PC-9 (cell line): Measurements from ENCODE around the gene CCDC28B. TPM values are rescaled to one million over a fixed set of nuclear protein-coding genes. Genes with fewer than 3 reads are reported as not detected.

Experiments used
- BruUV-seq: library from RNA; stranded (reverse); fragments of 400-500 nt; replicated peaks from 2 replicates; lab custom pipeline; 2021; lab: Mats Ljungman, UMichigan
- CTCF ChIA-PET: fragments of 300-600 bp; sonication (Branson Sonifier 250); formaldehyde crosslinking; loops from one replicate; lab custom pipeline; 2022; ENCODE audit warnings: antibody characterized with exemption; lab: Charles Lee
- POLR2A ChIA-PET: fragments of 300-600 bp; sonication (Branson Sonifier 250); formaldehyde crosslinking; loops from one replicate; lab custom pipeline; 2022; ENCODE audit warnings: antibody characterized with exemption; ENCODE audit not compliant: unreplicated experiment; lab: Charles Lee
- DNase-seq, 2 experiments: peaks; one replicate each; pipeline versions ENCODE4 v3.0.0 to v3.0.0-alpha.2; 2015 to 2022; ENCODE audit warnings: mixed read lengths in 1 of 2
- H2AFZ ChIP-seq: fragments of 200-600 bp; sonication (generic); 2 replicates; pipeline ENCODE4 v1.8.1; 2017; ENCODE audit warnings: antibody characterized with exemption
- H3F3A ChIP-seq: fragments of 200-600 bp; sonication (generic); 2 replicates; pipeline ENCODE4 v1.8.1; 2017; ENCODE audit warnings: antibody characterized with exemption, mild to moderate bottlenecking, low read depth; ENCODE audit not compliant: insufficient read depth
- H3K27ac ChIP-seq: fragments of 200-600 bp; sonication (generic); 2 replicates; pipeline ENCODE4 v1.6.1; 2016; ENCODE audit warnings: mixed run types
- H3K27me3 ChIP-seq: fragments of 200-600 bp; sonication (generic); 2 replicates; pipeline ENCODE4 v1.6.1; 2016; ENCODE audit warnings: low read depth, mixed run types; ENCODE audit not compliant: insufficient read depth
- H3K36me3 ChIP-seq: fragments of 200-600 bp; sonication (generic); 2 replicates; pipeline ENCODE4 v1.6.1; 2016; ENCODE audit warnings: low read depth, mixed run types
- H3K4me1 ChIP-seq: fragments of 200-600 bp; sonication (generic); replicated peaks from 2 replicates; pipeline ENCODE4 v1.6.1; 2016; ENCODE audit warnings: mixed run types; ENCODE audit not compliant: insufficient read depth
- H3K4me2 ChIP-seq: fragments of 200-600 bp; sonication (generic); 2 replicates; pipeline ENCODE4 v1.6.1; 2017; ENCODE audit warnings: mixed run types
- H3K4me3 ChIP-seq: fragments of 200-600 bp; sonication (generic); 2 replicates; pipeline ENCODE4 v1.6.1; 2016; ENCODE audit warnings: mixed run types
- H3K79me2 ChIP-seq: fragments of 200-600 bp; sonication (generic); 2 replicates; pipeline ENCODE4 v1.6.1; 2017; ENCODE audit warnings: low read depth, mixed run types
- H3K9me2 ChIP-seq: fragments of 200-600 bp; sonication (generic); 2 replicates; pipeline ENCODE4 v1.8.1; 2017; ENCODE audit warnings: mild to moderate bottlenecking; ENCODE audit not compliant: insufficient read depth
- H3K9me3 ChIP-seq: fragments of 200-600 bp; sonication (generic); 2 replicates; pipeline ENCODE4 v1.8.1; 2016; ENCODE audit warnings: low read depth; ENCODE audit not compliant: insufficient read depth
- H4K20me1 ChIP-seq: fragments of 200-600 bp; sonication (generic); 2 replicates; pipeline ENCODE4 v1.8.1; 2017; ENCODE audit not compliant: insufficient read depth
- CTCF ChIP-seq: fragments of 200-600 bp; sonication (generic); conservative IDR thresholded peaks from 2 replicates; pipeline ENCODE4 v1.6.1; 2017; ENCODE audit warnings: mixed run types, antibody characterized with exemption, mild to moderate bottlenecking, moderate library complexity
- EZH2 ChIP-seq: fragments of 200-600 bp; sonication (generic); IDR thresholded peaks from 2 replicates; pipeline ENCODE4 v1.8.0; 2017; ENCODE audit warnings: antibody characterized with exemption, low read depth
- intact Hi-C: fragments of 100-400 bp; cut with micrococcal nuclease; formaldehyde crosslinking; loops from one replicate; pipeline ENCODE4 v1.10.0; 2022; ENCODE audit not compliant: unreplicated experiment
- total RNA-seq: library from RNA; stranded (reverse); gene quantifications from 2 replicates; pipeline ENCODE4 v1.2.3, GENCODE V29; 2021

Gene CCDC28B
- total RNA-seq, 1 experiment from 2014 or later = 4.4 TPM

- peak; percentile 44 to 48 for DNase-seq
- Histone ChIP-seq H3K27ac (no peak overlapping the region), H3K9me2 (no peaks in the 10 kb centered on the region), H3K4me1 (peaks cover 12% of the 10 kb centered on the region), H3K9me3 (no peaks in the 10 kb centered on the region), H3K36me3 (no peaks in the 10 kb centered on the region), H2AFZ (peak overlapping the region; percentile 80), H3K4me3 (peak overlapping the region; percentile 63), H4K20me1 (no peaks in the 10 kb centered on the region), H3K79me2 (no peaks in the 10 kb centered on the region), H3K27me3 (no peaks in the 10 kb centered on the region), H3F3A (peaks cover 32% of the 10 kb centered on the region), H3K4me2 (peak overlapping the region; percentile 86)
- ChIA-PET CTCF (interaction anchor here (0.6 to 0.8 kb wide), 3 partner anchors 9 to 598 kb away, joined by 3 to 9 read pairs (median 4); no protein-coding TSS in a partner anchor), POLR2A (interaction anchor here (0.5 kb wide), 2 partner anchors 90 to 532 kb away, joined by 3 to 4 read pairs; no protein-coding TSS in a partner anchor)
- intact Hi-C loops = no loop called here
- BruUV-seq = no TSS peak
- TF ChIP-seq EZH2 (no peak), CTCF (no peak)
Measured at GRCh38 chr1:32241001-32241763, 40.8 kb downstream of the CCDC28B start.

- BruUV-seq = no TSS peak
- no peak for DNase-seq
Measured at GRCh38 chr1:32242341-32242851, 42.0 kb downstream of the CCDC28B start.

More at GRCh38 chr1:32242341-32242851, 42.0 kb downstream of the CCDC28B start:
- intact Hi-C loops = no loop called here
- H3K79me2 ChIP-seq = no peaks in the 10 kb centered on the region
- H2AFZ ChIP-seq = no peak overlapping the region
- TF ChIP-seq EZH2 (no peak), CTCF (no peak)
- peaks cover 20% of the 10 kb centered on the region; the same call in 1 of the 2 replicates for H3F3A ChIP-seq
- no peaks in the 10 kb centered on the region for H3K9me2 ChIP-seq
- H3K27ac ChIP-seq = no peak overlapping the region
- H3K27me3 ChIP-seq = no peaks in the 10 kb centered on the region
- H3K4me1 ChIP-seq = peaks cover 6% of the 10 kb centered on the region; the same call in 1 of the 2 replicates
- no peaks in the 10 kb centered on the region for H3K36me3 ChIP-seq
- no peak overlapping the region for H3K4me3 ChIP-seq
- ChIA-PET CTCF (interaction anchor here (0.6 kb wide), 1 partner anchor 352 kb away, joined by 3 read pairs; no protein-coding TSS in a partner anchor), POLR2A (interaction anchor here (0.6 kb wide), 1 partner anchor 35 kb away, joined by 3 read pairs; no protein-coding TSS in a partner anchor)
- no peaks in the 10 kb centered on the region for H4K20me1 ChIP-seq
- no peaks in the 10 kb centered on the region for H3K9me3 ChIP-seq
- no peak overlapping the region for H3K4me2 ChIP-seq
